ENCODE results near the gene KCNK5. TPM values are rescaled to one million over a fixed set of nuclear protein-coding genes. Genes with fewer than 3 reads are reported as not detected.

KCNK5 gene
- total RNA-seq, 1 donor from 2014 or later, result 0.26 TPM

GRCh38 chr6:39199976-39200375, 29.3 kb downstream of the KCNK5 start:
- no peak for FAIRE-seq
- no peaks in the 10 kb centered on the region for H3K27me3 ChIP-seq (ENCODE audit: control insufficient read depth, insufficient read depth, low read length)
- no peak for TF ChIP-seq CTCF (IDR thresholded peaks at IDR 0.05; ENCODE audit: insufficient read depth, low read length, severe bottlenecking)
- H3K4me3 ChIP-seq (ENCODE audit: low read depth, low read length), result no peak overlapping the region
- no peak for DNase-seq (ENCODE audit: low read depth)
- H3K36me3 ChIP-seq (ENCODE audit: control insufficient read depth, insufficient read depth, low read length), result no peaks in the 10 kb centered on the region

GRCh38 chr6:39199231-39199940, 29.9 kb downstream of the KCNK5 start:
- Histone ChIP-seq H3K36me3 (ENCODE audit: control insufficient read depth, insufficient read depth, low read length) (no peaks in the 10 kb centered on the region), H3K4me3 (ENCODE audit: low read depth, low read length) (no peak overlapping the region), H3K27me3 (ENCODE audit: control insufficient read depth, insufficient read depth, low read length) (no peaks in the 10 kb centered on the region)
- DNase-seq (ENCODE audit: low read depth) (no peak), FAIRE-seq (no peak)
- TF ChIP-seq CTCF (IDR thresholded peaks at IDR 0.05; ENCODE audit: insufficient read depth, low read length, severe bottlenecking), result no peak

- FAIRE-seq (no peak), DNase-seq (ENCODE audit: low read depth) (no peak)
- no peaks in the 10 kb centered on the region for H3K27me3 ChIP-seq (ENCODE audit: control insufficient read depth, insufficient read depth, low read length)
- H3K4me3 ChIP-seq (ENCODE audit: low read depth, low read length), result no peak overlapping the region
- TF ChIP-seq CTCF (IDR thresholded peaks at IDR 0.05; ENCODE audit: insufficient read depth, low read length, severe bottlenecking), result no peak
- no peaks in the 10 kb centered on the region for H3K36me3 ChIP-seq (ENCODE audit: control insufficient read depth, insufficient read depth, low read length)
Observed at GRCh38 chr6:39198528-39198927, 30.7 kb downstream of the KCNK5 start.

- DNase-seq (ENCODE audit: low read depth), result no peak
- H3K4me3 ChIP-seq (ENCODE audit: low read depth, low read length), result no peak overlapping the region
- no peaks in the 10 kb centered on the region for H3K27me3 ChIP-seq (ENCODE audit: control insufficient read depth, insufficient read depth, low read length)
- H3K36me3 ChIP-seq (ENCODE audit: control insufficient read depth, insufficient read depth, low read length), result no peaks in the 10 kb centered on the region
- TF ChIP-seq CTCF (IDR thresholded peaks at IDR 0.05; ENCODE audit: insufficient read depth, low read length, severe bottlenecking), result no peak
- FAIRE-seq, result no peak
Observed at GRCh38 chr6:39197922-39198500, 31.3 kb downstream of the KCNK5 start.

- TF ChIP-seq CTCF (IDR thresholded peaks at IDR 0.05; ENCODE audit: insufficient read depth, low read length, severe bottlenecking), result no peak
- no peak for DNase-seq (ENCODE audit: low read depth)
- Histone ChIP-seq H3K27me3 (ENCODE audit: control insufficient read depth, insufficient read depth, low read length) (no peaks in the 10 kb centered on the region), H3K4me3 (ENCODE audit: low read depth, low read length) (no peak overlapping the region), H3K36me3 (ENCODE audit: control insufficient read depth, insufficient read depth, low read length) (no peaks in the 10 kb centered on the region)
- FAIRE-seq, result no peak
Observed at GRCh38 chr6:39197521-39197920, 31.8 kb downstream of the KCNK5 start.
